Progenitor cell of endocrine pancreas (in vitro differentiated cells): ENCODE data around the gene COG5. TPM values are rescaled to one million over a fixed set of nuclear protein-coding genes. Genes with fewer than 3 reads are reported as not detected.

ENCODE experiments used
- DNase-seq: peaks from one replicate; pipeline ENCODE4 v3.0.0; 2021; ENCODE audit warnings: low spot score; ENCODE audit not compliant: unreplicated experiment
- H3K27ac Mint-ChIP-seq: 2 replicates; pipeline ENCODE4 v1.8.0; 2021; ENCODE audit warnings: mild to moderate bottlenecking, moderate library complexity, mixed read lengths
- H3K27me3 Mint-ChIP-seq: 2 replicates; pipeline ENCODE4 v1.8.0; 2021; ENCODE audit warnings: mixed read lengths
- H3K36me3 Mint-ChIP-seq: 2 replicates; pipeline ENCODE4 v1.8.0; 2022; ENCODE audit warnings: mixed read lengths; ENCODE audit not compliant: insufficient read depth
- H3K4me1 Mint-ChIP-seq: 2 replicates; pipeline ENCODE4 v1.8.0; 2021; ENCODE audit warnings: low read depth, mixed read lengths
- H3K4me3 Mint-ChIP-seq: 2 replicates; pipeline ENCODE4 v1.8.0; 2021; ENCODE audit warnings: low read depth, mild to moderate bottlenecking, moderate library complexity, mixed read lengths
- H3K9me3 Mint-ChIP-seq: 2 replicates; pipeline ENCODE4 v1.8.0; 2021; ENCODE audit warnings: low read depth, mixed read lengths
- CTCF ChIP-seq: fragments of 200-600 bp; sonication (generic); IDR thresholded peaks from one replicate; pipeline ENCODE4 v1.5.0; 2021; ENCODE audit warnings: antibody characterized with exemption, mild to moderate bottlenecking; ENCODE audit not compliant: unreplicated experiment
- total RNA-seq: library from RNA; stranded (reverse); gene quantifications from 2 replicates; pipeline ENCODE4 v1.2.1, GENCODE V29; 2021

Gene COG5
- total RNA-seq, 1 donor from 2014 or later = 49.0 TPM

DNA sequence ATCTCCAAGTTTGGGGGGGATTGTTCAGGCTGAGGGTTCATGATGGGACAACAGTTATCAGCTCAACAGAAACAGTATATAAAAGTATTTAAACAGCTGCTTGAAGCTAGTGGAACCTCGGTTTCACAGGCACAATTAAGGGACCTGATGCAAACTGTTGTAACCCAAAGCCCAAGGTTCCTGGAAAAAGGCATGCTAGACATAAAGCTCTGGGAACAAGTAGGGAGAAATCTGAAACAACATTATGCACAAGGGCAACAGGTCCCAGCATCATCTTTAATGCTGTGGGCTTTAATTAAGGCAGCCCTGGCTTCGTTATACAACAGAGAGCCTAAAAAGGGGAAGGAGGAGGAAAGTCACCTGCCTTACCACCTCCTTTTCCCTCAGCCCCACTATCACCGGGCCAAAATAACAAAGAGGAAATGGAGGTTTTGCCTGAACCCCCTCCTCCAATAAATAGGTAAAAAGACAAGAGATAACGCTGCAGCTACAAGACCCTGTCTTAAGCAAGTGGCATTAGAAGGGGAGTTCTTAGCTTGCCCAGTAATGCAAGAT is 177.1 kb downstream of the COG5 start:
- peaks cover 4% of the 10 kb centered on the region for H3K9me3 Mint-ChIP-seq
- no peak for DNase-seq
- peak overlapping the region; percentile 37 for H3K27ac Mint-ChIP-seq
- H3K4me3 Mint-ChIP-seq = no peak overlapping the region
- no peaks in the 10 kb centered on the region for H3K27me3 Mint-ChIP-seq
- H3K4me1 Mint-ChIP-seq = peaks cover 35% of the 10 kb centered on the region
- TF ChIP-seq CTCF = no peak
- peaks cover 7% of the 10 kb centered on the region for H3K36me3 Mint-ChIP-seq

- no peak for TF ChIP-seq CTCF
- Mint-ChIP-seq H3K4me3 (no peak overlapping the region), H3K9me3 (peaks cover 4% of the 10 kb centered on the region), H3K27me3 (no peaks in the 10 kb centered on the region), H3K4me1 (peaks cover 17% of the 10 kb centered on the region), H3K27ac (no peak overlapping the region), H3K36me3 (peaks cover 4% of the 10 kb centered on the region)
- no peak for DNase-seq
Observed at GRCh38 chr7:107384025-107384424, 179.7 kb downstream of the COG5 start.

DNA sequence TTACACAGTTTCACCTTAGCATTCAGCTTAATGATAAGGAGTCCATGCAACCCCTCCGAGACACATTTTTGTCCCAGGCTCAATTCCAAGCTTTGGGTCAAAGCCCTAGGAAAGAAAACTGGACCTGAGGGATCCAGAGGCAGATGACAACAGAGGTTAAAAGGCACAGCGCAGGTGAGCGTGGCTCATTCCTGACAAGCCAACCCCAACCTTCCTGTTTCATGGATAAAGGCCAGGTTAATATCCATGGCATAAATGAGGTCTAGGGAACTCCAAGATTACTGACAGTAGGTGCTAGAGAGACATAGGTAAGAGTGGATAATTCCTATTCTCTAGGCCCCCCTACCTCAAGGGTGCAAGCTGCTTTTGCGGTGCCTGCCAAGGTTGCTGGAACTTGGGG is 180.5 kb downstream of the COG5 start:
- no peak for TF ChIP-seq CTCF
- Mint-ChIP-seq H3K27ac (no peak overlapping the region), H3K36me3 (peaks cover 4% of the 10 kb centered on the region), H3K9me3 (peaks cover 7% of the 10 kb centered on the region), H3K27me3 (no peaks in the 10 kb centered on the region), H3K4me3 (no peak overlapping the region), H3K4me1 (peaks cover 17% of the 10 kb centered on the region)
- DNase-seq = no peak

GRCh38 chr7:107381453-107381852 is 182.3 kb downstream of the COG5 start:
- no peaks in the 10 kb centered on the region for H3K27me3 Mint-ChIP-seq
- H3K9me3 Mint-ChIP-seq = peaks cover 7% of the 10 kb centered on the region
- DNase-seq = no peak
- TF ChIP-seq CTCF = no peak
- peaks cover 1% of the 10 kb centered on the region for H3K36me3 Mint-ChIP-seq
- peaks cover 3% of the 10 kb centered on the region for H3K4me1 Mint-ChIP-seq
- no peak overlapping the region for H3K4me3 Mint-ChIP-seq
- no peak overlapping the region for H3K27ac Mint-ChIP-seq

- no peaks in the 10 kb centered on the region for H3K9me3 Mint-ChIP-seq
- no peaks in the 10 kb centered on the region for H3K36me3 Mint-ChIP-seq
- H3K27me3 Mint-ChIP-seq = no peaks in the 10 kb centered on the region
- DNase-seq = no peak
- no peaks in the 10 kb centered on the region for H3K4me1 Mint-ChIP-seq
- H3K27ac Mint-ChIP-seq = no peak overlapping the region
- H3K4me3 Mint-ChIP-seq = no peak overlapping the region
- TF ChIP-seq CTCF = no peak
Observed at GRCh38 chr7:107373354-107373753, 190.4 kb downstream of the COG5 start.
